Uterus (tissue), 2 donors: Measurements from ENCODE around the gene TMEM117.
"Not testable (repeated sequence)": the region's sequence is repeated elsewhere in the genome, so short reads cannot be mapped to it uniquely, and the experiment has no call there.

Source experiments
- CTCF ChIP-seq, 4 experiments: fragments of 200-600 bp in 2 of 4; fragments of 450-650 bp in 2 of 4; sonication (generic) in 2 of 4; IDR thresholded peaks; one replicate each; pipeline ENCODE4 v1.5.1; 2016 to 2019; ENCODE audit warnings: antibody characterized with exemption in 4 of 4, mild to moderate bottlenecking in 2 of 4, moderate library complexity in 1 of 4
- POLR2A ChIP-seq, 2 donors: fragments of 450-650 bp; IDR thresholded peaks; one replicate each; pipeline ENCODE4 v1.6.1; 2016; ENCODE audit warnings: antibody characterized with exemption in 2 of 2, mild to moderate bottlenecking in 1 of 2, moderate library complexity in 1 of 2

- not testable (repeated sequence) for TF ChIP-seq CTCF, POLR2A (IDR thresholded peaks at IDR 0.05)
Observed at GRCh38 chr12:43869765-43870164, 33.9 kb downstream of the TMEM117 start.
